ENCODE results near the gene DMD. TPM values are rescaled to one million over a fixed set of nuclear protein-coding genes. Genes with fewer than 3 reads are reported as not detected.
"Not testable (repeated sequence)": the region's sequence is repeated elsewhere in the genome, so short reads cannot be mapped to it uniquely, and the experiment has no call there.

Gene DMD
- total RNA-seq, 1 donor from 2014 or later, result 5.1 TPM

- no peak for ATAC-seq
Measured at GRCh38 chrX:33149580-33149979, 61.8 kb downstream of the DMD start.

GRCh38 chrX:33149085-33149484 lies 62.3 kb downstream of the DMD start:
- no peak for ATAC-seq

- no peak for ATAC-seq
Measured at GRCh38 chrX:33142331-33142730, 69.0 kb downstream of the DMD start.

- ATAC-seq, result no peak
Measured at GRCh38 chrX:33138677-33139249, 72.6 kb downstream of the DMD start.

GRCh38 chrX:33134164-33134563 lies 77.2 kb downstream of the DMD start:
- ATAC-seq, result no peak

GRCh38 chrX:33133320-33133719 lies 78.0 kb downstream of the DMD start:
- ATAC-seq, result no peak

GRCh38 chrX:33132569-33132968 lies 78.8 kb downstream of the DMD start:
- ATAC-seq, result no peak

- no peak for ATAC-seq
Measured at GRCh38 chrX:33129607-33130006, 81.7 kb downstream of the DMD start.

- ATAC-seq, result no peak
Measured at GRCh38 chrX:33128048-33128805, 83.1 kb downstream of the DMD start.

GRCh38 chrX:33126469-33126868 lies 84.9 kb downstream of the DMD start:
- ATAC-seq, result no peak

- ATAC-seq, result no peak
Measured at GRCh38 chrX:33109858-33110257, 101.5 kb downstream of the DMD start.

- no peak for ATAC-seq
Measured at GRCh38 chrX:33106737-33107136, 104.6 kb downstream of the DMD start.

GRCh38 chrX:33095079-33095478 lies 116.3 kb downstream of the DMD start:
- ATAC-seq, result no peak

- no peak for ATAC-seq
Measured at GRCh38 chrX:33087411-33087810, 123.9 kb downstream of the DMD start.

- ATAC-seq, result no peak
Measured at GRCh38 chrX:33086886-33087285, 124.5 kb downstream of the DMD start.

- ATAC-seq, result no peak
Measured at GRCh38 chrX:33082371-33082770, 129.0 kb downstream of the DMD start.

GRCh38 chrX:33078273-33078672 lies 133.1 kb downstream of the DMD start:
- no peak for ATAC-seq

- ATAC-seq, result not testable (repeated sequence)
Measured at GRCh38 chrX:33073660-33074059, 137.7 kb downstream of the DMD start.

- ATAC-seq, result no peak
Measured at GRCh38 chrX:33065415-33065814, 145.9 kb downstream of the DMD start.

- no peak for ATAC-seq
Measured at GRCh38 chrX:33062041-33062440, 149.3 kb downstream of the DMD start.

- ATAC-seq, result no peak
Measured at GRCh38 chrX:33053001-33053400, 158.3 kb downstream of the DMD start.

- ATAC-seq, result no peak
Measured at GRCh38 chrX:33045882-33046281, 165.5 kb downstream of the DMD start.

GRCh38 chrX:33045245-33045644 lies 166.1 kb downstream of the DMD start:
- ATAC-seq, result no peak

- no peak for ATAC-seq
Measured at GRCh38 chrX:33041141-33041540, 170.2 kb downstream of the DMD start.

GRCh38 chrX:33032700-33033099 lies 178.6 kb downstream of the DMD start:
- no peak for ATAC-seq

Data from esophagus mucosa (tissue), 1 donor.